HPDE6-E6E7 (cell line): Measurements from ENCODE around the gene ENPP1.
"Not testable (repeated sequence)": the region's sequence is repeated elsewhere in the genome, so short reads cannot be mapped to it uniquely, and the experiment has no call there.

Source experiments
- DNase-seq: peaks from one replicate; pipeline ENCODE4 v3.0.0; 2011; ENCODE audit warnings: missing footprints; ENCODE audit errors: extremely low spot score

The ENPP1 gene

DNA sequence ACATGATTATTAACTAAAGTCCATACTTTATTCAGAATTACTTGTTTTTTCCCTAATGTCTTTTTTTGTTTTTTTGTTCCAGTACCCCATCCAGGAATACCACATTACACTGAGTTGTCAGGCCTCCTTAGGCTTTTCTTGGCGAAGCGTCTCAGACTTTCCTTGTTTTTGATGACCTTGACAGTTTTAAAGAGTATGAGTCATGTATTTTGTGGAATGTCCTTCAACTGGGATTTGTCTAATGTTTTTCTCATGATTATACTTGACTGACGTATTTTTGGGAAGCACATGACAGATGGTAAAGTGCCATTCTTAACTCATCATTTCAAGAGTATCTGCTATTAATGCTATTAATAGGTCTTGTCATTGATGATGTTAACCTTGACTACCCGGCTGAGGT is 23.6 kb downstream of the ENPP1 start:
- no peak for DNase-seq

DNA sequence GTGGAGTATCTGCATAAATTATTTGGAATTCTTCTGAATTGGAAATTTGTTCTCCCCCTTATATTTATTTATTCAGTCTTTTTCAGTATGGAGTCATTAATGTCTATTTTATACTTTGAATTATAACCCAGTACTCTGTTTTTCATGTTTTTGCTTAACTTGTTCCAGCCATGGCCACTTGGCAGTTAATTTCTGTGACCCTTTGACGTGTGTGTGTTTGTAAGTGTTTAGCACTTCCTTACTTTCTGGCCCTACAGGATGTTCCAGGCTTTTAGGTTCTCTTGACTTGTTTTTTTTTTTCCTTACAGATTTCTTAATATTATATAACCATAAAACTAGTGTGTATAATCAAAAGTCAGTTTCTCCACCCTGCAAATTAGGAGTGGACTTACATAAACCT is 24.1 kb downstream of the ENPP1 start:
- no peak for DNase-seq

DNA sequence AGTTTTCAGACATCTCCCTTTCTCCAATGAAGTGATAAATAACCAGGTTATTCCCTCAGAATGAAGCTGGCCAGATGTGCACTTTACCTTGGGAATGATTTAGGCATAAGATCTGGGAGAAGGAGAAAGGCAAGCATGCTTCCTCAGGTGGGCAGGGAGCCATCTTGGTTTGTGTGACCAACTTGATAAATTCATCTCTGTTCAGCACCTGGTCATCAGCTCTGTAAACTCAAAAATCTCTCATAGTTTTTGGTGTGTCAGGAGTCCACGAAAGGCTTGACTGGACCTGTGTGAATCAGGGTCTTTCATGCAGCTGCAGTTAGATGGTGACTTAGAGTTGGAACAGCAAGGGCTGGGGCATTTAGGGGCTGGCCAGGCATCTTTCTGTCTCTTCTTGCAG is 24.5 kb downstream of the ENPP1 start:
- no peak for DNase-seq

DNA sequence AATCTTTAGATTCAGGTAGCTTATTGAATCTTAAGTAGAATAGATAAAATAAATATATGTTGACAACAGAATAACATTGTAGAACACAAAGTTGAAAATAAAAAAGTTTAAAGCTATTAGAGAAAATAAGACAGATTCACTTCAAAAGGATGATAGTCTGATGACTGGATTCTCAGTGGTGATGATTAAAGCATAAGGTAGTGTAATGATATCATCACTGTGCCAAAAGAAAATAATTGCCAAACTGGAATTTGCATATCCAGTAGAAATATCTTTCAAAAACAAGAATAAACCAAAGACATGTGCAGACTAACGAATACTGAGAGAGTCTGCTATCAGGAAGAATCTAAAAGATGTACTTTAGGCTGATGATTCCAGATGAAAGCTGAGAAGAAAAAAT is 30.2 kb downstream of the ENPP1 start:
- DNase-seq, result no peak

DNA sequence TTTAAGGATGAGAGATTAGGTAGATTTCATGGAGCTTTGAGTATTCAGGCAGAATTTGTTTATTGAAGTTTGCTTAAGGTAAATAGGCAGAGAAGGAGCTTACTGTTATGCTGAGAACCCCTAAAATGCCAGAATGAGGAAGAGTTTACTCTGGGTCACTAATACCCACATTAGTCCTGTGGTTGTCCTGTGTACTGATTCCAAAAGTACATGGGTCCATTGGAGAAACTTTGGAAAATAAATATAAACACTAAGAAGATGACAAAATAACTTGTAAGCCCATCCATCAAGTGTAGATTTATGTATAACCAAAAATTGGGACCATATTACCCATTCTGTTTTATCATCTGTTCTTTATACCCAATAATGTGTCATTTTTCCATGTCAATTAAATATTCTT is 31.6 kb downstream of the ENPP1 start:
- no peak for DNase-seq

DNA sequence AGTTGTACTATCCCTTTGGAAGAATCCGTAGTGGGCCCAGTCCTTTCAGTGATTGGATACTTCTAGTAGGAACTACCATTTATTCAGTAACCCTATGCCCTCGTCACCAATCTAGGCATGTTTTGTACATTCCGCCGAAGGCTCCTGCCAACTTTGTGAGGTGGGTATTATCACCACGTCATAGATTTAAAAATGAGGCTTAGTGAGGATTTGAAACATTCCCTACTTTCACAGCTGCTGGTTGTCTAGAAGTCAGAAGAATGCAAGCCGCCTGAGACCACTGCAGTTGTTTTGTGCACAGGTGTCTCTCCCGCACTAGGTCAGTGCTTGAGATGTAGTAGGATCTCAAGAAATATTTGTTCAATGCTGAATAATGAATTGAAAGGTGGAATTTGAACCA is 32.6 kb downstream of the ENPP1 start:
- no peak for DNase-seq

DNA sequence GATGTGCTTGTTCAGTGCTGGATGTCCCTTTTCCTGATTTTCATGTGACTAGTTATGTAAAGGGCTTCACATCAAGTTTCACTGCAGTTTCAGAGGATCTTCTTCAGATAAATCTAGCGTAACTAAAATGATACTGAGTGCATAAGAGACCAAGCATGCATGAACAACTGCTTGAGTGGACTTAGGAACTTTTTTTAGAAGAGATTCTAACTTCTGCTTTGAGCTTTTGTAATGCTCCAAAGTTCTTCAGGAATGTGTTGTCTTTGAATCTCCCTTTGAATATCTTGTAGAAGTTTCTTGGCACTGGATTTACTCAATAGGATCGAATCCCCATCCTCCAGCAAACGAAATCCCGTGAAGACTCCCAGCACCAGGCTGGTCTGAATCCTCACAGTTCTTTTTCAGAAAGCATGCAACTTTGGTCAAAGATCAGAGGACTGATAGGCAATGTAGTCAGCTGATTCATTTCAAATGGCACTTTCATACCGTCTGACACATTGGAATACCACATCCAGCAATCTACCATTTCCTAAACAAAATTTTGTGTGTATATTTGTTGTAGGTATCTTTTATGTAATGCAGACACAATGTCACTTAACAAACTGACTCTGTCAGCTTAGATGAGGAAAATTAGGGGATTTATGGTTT is 33.2 kb downstream of the ENPP1 start:
- DNase-seq, result no peak

DNA sequence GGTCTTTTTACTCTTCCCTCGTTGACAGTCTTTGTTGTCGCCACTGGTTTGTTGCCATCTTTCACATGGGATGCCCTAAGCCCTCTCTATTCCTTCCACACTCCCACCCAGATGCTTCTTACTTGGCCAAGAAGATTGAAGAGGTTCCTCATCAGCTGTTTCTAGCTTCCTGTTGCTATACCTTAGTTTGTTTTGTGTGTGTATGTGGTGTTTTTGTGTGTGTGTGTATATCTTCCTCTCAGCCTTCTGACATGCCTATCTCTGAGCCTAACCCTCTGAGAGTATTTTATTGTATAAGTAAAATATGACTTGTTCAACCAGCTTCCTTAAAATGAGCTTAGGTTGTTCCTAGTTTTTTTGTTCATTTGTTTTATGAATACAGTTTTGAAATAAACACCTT is 35.9 kb downstream of the ENPP1 start:
- no peak for DNase-seq

DNA sequence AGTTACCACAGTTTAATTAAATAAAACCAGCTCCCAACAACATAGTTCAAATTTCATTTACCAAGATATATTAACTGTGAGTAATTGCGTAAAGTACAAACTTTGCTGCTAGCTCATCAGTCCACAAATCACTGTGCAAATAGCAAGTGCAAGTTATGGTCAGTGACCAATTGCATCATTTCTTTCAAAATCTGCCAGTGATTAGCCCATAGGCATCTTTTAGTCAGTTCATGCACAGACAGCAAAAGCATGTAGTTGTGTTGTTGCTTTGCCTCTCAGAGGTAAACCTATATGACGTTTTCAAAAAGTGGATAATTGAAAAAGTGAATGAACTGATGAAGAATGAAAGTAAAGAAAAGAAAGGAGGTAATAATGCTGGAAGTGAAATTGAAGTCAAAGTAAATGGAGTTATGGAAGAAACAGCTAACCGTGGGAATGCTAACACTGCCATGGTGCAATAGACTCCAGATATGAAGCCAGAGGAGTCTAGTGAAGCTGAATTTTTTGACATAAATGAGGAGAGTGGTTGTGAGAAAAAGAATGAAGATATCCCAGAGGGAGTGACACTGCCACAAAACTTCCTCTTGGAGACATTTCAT is 36.5 kb downstream of the ENPP1 start:
- no peak for DNase-seq

DNA sequence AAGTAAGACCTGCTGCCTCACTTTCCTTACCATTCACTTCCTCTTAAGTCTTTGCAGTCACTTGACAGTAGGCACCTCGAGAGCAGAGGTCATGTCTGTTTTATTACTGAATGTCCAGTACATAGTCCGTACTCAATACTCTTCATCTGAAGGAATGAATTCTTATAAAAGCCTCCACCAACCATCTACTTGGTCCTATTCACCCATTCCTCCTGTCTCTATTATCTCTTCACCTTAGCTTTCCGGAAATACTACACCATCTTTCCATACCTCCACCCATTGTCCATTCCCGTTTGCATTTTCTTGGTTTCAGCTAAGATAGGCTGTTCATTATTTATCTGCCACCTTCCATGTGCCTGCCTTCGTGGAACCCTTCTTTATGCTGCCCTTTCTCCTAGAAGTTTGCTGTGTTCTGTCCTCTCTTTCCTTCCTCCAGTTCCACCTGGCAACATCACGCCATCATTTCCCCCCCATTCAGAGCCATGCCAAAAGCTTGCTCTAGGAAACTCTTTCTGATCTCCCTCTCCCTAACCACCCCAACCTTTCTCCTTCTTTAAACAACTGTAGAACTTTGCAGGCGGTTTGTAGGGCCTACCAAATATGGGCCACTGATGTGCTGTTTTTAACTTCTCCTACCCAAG is 38.3 kb downstream of the ENPP1 start:
- no peak for DNase-seq

DNA sequence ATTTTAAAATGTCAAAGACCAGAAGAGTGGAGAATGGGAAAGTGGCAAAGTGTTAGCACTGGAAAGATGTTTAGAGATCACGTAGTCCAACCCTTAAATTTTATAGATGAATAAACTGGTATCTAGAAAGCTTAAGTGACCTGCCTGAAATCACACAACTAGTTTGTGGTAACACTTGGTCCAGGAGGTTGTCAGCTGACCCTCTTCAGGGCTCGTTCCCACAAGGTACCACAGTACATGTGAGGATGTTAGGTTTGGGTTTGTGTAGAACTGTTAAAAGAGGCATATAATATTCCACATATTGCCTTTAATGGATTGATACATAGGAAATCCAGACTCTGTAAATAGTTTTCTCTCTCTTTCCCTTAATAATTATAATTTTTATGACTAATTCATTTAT is 39.1 kb downstream of the ENPP1 start:
- DNase-seq, result no peak

DNA sequence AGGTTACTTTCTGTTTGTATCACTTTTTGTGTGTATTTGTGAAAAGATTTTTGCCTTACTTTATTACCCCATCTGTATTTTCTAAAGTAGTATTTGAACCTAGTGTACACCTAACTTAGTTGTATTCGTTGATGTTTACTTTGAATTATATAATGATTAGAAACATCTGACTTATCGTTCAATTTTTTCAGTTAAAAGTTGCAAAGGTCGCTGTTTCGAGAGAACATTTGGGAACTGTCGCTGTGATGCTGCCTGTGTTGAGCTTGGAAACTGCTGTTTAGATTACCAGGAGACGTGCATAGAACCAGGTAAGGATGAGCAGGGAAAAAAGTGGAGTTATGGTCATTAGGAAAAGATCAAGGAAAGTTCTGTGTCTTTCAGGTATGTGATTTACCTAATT is 42.0 kb downstream of the ENPP1 start:
- DNase-seq, result no peak

DNA sequence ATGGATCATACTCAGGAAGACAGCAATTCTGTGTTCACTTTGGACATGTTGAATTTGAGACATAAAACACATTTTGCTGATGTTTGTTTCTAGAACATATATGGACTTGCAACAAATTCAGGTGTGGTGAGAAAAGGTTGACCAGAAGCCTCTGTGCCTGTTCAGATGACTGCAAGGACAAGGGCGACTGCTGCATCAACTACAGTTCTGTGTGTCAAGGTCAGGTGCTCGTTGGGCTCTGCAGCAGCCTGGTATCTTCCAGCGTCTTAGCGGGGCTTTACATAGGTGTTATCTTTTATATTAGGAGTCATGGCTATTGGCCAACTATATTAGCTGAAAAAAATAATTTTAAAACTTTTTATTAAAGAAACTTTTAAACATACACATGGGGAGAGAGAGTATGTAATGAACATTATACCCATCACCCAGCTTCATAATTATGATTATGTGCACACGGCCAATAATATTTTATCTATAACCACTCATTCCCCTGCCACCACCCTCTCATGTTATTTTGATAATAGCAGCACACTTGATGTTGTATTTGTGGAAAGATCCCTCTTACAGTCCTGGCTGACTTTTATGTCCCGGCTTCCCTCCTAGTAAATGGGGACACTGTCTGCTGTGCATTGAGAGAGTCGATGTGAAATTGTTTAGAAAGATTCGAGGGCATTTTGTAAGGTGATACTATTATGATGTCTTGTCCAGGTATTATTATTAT is 43.4 kb downstream of the ENPP1 start:
- no peak for DNase-seq

DNA sequence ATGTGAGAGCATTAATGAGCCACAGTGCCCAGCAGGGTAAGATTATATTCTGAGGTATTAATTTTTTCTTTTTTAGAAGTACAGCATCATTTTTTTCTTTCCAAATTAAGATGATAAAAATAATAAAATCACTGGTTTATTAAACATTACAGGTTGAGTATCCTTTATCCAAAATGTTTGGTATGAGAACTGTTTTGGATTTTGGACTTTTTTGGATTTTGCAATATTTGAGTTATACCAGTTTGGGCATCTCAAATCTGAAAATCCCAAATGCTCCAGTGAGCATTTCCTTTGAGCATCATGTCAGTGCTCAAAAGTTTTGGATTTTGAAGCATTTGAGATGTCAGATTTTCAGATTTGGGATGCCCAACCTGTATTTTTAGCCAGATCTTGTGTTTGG is 44.4 kb downstream of the ENPP1 start:
- DNase-seq, result no peak

DNA sequence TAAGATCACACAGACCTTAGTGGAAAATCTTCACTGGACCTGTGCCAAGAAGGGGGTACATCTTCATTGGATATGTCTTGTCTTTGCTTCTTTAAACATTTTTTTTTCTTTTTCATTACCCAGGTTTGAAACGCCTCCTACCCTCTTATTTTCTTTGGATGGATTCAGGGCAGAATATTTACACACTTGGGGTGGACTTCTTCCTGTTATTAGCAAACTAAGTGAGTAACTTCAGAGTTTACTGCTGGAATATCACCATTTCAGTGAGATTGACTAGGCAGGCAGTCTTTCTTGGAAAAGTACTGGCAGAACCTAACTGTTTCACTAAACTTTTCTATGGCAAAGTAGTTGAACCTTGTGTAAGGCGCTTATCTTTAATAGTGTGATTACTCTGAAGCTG is 47.0 kb downstream of the ENPP1 start:
- DNase-seq, result no peak

DNA sequence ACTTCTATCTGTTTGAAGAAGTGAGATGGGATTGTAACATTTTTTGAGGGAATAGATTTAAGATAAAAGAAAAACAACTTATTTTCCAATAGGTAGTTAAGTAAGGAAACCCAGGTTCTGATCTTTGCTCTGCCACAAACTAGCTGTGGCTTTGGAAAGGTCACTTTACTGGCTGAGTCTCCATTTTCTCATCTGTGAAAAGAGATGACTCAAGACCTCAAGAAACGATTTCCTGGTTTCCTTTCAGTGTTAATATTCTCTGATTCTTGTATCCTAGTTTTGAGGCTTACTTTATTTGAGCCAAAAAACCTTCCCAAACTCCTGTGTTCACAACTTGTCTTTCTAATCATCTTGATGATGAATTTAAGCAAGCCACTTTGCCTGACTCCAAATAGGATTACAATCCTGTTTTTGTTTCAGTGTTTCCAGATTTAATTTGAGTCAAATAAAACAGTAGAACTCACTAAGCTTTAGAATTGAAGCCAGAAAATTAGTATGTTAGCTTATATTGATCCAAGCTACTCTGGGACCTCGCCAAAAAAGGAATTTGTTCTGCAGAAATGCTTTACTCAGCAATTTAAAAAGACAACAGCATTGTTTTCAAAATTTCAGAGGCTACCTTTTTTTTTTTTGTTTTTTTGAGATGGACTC is 51.1 kb downstream of the ENPP1 start:
- no peak for DNase-seq

DNA sequence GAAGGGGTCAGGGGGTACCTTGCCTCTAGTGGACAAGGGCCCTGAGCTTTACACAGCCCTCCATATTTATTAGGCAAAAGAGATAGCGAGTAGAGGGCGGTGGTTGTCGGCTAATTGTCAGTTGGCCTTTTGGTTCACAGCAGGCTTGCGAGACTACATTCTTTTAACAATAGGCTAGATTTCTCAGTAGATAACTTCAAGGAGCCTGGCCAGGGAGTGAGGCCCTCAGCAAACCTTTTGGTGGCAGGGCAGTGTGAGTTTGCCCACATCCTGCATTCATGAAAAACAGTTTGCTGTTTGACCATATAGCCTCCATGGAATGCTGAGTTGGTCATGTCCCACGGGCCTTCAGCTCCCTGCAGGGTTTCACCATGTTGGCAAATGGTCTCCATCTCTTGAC is 51.8 kb downstream of the ENPP1 start:
- not testable (repeated sequence) for DNase-seq

DNA sequence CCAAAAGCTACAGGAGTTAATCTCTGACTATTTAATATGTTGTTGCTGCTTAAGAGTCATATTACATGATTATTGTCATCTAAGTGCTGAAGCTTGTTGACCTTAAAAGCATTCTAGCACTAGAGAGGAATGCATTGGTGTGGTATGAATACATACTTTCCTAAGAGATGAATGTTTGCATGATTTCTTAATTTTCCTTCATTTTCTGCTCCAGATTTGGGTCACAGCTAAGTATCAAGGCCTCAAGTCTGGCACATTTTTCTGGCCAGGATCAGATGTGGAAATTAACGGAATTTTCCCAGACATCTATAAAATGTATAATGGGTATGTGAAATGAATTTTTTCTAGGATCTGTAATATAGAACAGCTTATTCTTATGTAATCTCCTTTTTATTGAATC is 53.6 kb downstream of the ENPP1 start:
- DNase-seq, result no peak

DNA sequence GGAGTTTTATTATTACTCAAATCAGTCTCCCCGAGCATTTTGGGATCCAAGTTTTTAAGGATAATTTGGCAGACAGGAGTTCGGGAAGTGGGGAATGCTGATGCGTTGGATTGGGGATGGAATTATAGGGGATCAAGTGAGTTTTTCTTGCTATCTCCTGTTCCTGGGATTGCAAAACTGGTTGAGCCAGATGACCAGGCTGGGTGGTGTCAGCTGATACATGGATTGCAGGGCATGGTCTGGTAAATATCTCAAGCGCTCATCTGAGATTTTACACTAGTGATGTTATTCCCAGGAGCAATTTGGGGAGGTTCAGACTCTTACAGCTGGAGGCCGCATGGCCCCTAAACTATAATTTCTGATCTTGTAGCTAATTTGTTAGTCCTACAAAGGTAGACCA is 54.7 kb downstream of the ENPP1 start:
- DNase-seq, result no peak

DNA sequence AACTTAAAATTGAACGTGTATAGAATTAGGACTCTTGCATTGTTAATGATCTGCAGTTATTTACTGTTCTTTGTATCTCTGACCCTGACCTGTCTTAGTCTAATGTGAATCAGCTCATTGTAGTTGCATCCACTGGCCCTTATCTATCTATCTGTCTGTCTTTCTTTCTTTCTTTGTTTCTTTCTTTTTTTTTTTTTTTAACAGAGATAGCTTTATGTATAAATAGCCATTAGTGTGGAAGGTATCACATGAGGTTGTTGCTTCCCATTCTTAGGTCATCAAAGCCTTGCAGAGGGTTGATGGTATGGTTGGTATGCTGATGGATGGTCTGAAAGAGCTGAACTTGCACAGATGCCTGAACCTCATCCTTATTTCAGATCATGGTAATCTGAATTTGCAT is 59.9 kb downstream of the ENPP1 start:
- DNase-seq, result no peak

DNA sequence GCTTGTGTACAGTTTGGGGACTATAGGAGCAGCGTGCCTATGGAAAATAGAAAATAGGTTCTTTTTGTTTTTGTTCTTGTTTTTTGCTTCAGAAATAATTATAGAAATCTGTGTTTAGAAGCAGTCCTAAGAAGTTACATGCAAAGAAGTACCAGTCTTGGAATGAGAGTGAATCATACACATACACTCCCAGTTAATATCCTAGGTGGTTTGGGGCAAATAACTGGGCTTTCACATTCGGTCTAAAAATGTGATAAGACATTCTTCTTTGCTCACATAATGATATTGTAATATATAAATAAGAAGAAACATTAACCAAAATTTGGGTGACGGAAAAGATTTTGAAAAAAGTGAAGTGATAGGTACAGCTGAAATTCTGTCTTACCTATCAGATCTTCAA is 61.0 kb downstream of the ENPP1 start:
- DNase-seq, result no peak

DNA sequence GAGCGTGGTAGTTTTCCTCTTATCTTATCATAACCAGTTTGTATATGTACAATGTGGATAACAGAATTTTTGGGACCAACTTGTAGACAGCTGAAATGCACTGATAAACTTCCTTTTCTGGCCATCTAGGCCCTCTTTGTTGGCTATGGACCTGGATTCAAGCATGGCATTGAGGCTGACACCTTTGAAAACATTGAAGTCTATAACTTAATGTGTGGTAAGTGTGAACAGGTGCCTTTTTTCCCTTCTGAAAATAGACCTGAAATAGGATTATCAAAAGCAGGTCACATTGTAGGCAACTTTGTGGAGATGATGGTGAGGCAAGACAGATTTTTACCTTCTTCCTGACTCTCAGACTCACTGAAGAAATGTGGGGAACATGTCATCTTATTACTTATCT is 67.8 kb downstream of the ENPP1 start:
- no peak for DNase-seq

DNA sequence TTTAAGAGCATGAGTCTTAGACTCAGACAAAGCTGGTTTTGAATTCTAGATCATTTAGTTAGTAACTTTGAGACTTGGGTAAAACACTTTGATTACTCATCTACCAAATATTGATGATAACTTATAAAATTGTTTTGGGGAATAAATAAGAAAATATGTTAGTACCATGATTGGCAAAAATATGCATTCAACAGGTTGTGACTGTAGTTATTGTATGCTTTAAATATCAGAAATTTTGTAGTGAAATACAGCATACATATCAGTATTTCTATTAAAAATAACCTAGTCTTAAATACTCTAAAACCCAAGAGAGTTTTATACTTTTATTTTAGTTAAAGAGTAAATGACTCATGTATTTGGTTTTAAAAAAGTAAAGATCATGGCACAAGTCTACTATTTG is 68.7 kb downstream of the ENPP1 start:
- DNase-seq, result no peak
